Activated naive CD8-positive, alpha-beta T cell (primary cell): ENCODE measurements around the gene APOBEC3B.
"Not testable (repeated sequence)": the region's sequence is repeated elsewhere in the genome, so short reads cannot be mapped to it uniquely, and the experiment has no call there.

Source experiments
- H3K27ac Mint-ChIP-seq: one replicate; pipeline ENCODE4 v1.8.0; 2021; ENCODE audit warnings: mixed read lengths
- H3K27me3 Mint-ChIP-seq: one replicate; pipeline ENCODE4 v1.8.0; 2021; ENCODE audit warnings: mixed read lengths
- H3K36me3 Mint-ChIP-seq: one replicate; pipeline ENCODE4 v1.8.0; 2021; ENCODE audit warnings: mixed read lengths
- H3K4me1 Mint-ChIP-seq: one replicate; pipeline ENCODE4 v1.8.0; 2021; ENCODE audit warnings: low read depth, mixed read lengths
- H3K4me3 Mint-ChIP-seq: one replicate; pipeline ENCODE4 v1.8.0; 2021; ENCODE audit warnings: mild to moderate bottlenecking, mixed read lengths
- H3K9me3 Mint-ChIP-seq: one replicate; pipeline ENCODE4 v1.8.0; 2021; ENCODE audit warnings: low read depth, mixed read lengths

The APOBEC3B gene

DNA sequence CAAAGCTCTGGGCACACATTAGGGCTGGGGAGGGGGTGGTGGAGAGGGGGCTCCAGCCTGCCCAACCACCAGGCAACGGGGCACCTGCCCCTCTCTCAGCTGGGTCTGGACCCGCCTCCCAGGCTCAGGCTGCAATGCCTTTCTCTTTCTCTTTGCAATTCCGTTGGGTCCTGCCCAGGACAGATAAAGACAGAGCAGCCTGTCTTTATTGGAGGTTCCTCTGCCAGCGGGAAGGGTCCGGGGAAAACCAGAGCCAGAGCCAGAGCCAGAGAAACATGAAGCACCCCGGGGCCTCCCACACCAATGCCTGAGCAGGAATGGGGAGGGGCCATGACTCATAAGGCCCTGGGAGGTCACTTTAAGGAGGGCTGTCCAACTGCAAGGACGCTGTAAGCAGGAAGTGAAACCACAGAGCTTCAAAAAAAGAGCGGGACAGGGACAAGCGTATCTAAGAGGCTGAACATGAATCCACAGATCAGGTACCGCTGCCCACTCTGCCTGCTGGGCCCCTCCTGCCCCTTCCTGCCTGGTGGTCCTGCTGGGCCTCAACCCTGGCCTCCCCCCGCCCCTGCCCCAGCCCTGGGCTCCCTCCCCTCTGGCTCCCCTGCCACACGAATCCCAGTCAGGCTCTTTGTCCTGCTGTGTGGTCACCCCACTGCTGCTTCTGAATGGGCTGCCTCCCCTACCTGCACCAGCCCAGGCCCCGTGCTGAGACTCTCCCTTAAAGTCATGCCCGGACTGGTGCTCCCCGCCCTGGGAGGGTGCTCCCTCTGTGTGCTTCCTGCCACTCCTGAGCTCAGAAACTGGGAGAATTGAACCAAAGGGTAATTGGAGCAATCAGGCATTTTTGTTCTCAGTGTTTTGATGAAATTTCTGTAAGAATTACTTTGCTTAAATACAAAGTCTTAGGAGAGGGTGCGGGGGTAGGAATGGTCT lies at the start of gene APOBEC3B:
TSS of gene APOBEC3B (plus strand) at position 356 of the 936 bp plus-strand sequence. CDS start at position 463, 107 bp downstream.
- H3K36me3 Mint-ChIP-seq, result no peaks in the 10 kb centered on the region
- H3K9me3 Mint-ChIP-seq, result no peaks in the 10 kb centered on the region
- H3K27ac Mint-ChIP-seq, result peak within 1 kb of the TSS; percentile 80
- H3K4me3 Mint-ChIP-seq, result peak within 1 kb of the TSS; percentile 79
- peaks cover 43% of the 10 kb centered on the region for H3K4me1 Mint-ChIP-seq
- H3K27me3 Mint-ChIP-seq, result no peaks in the 10 kb centered on the region

GRCh38 chr22:38935023-38935422 lies 47.1 kb upstream of the APOBEC3B start:
- H3K4me3 Mint-ChIP-seq, result no peak overlapping the region
- no peaks in the 10 kb centered on the region for H3K4me1 Mint-ChIP-seq
- peaks cover 14% of the 10 kb centered on the region for H3K27me3 Mint-ChIP-seq
- H3K9me3 Mint-ChIP-seq, result no peaks in the 10 kb centered on the region
- no peak overlapping the region for H3K27ac Mint-ChIP-seq
- no peaks in the 10 kb centered on the region for H3K36me3 Mint-ChIP-seq

DNA sequence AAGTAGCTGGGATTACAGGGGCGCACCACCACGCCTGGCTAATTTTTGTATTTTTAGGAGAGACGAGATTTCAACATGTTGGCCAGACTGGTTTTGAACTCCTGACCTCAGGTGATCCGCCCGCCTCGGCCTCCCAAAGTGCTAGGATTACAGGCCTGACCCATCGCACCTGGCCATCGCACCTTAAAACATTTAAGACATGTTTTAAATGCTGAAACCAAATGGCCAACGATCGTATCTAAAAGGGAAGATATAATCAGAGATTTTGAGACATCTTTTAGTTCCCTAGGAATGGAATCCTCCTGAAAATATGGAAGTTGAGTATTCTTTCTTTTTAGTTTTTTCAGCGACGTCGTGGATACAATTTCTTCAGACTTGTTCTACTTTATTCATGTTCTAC lies 46.5 kb upstream of the APOBEC3B start:
- peaks cover 2% of the 10 kb centered on the region for H3K4me1 Mint-ChIP-seq
- H3K27ac Mint-ChIP-seq, result no peak overlapping the region
- no peaks in the 10 kb centered on the region for H3K36me3 Mint-ChIP-seq
- no peaks in the 10 kb centered on the region for H3K9me3 Mint-ChIP-seq
- H3K27me3 Mint-ChIP-seq, result peaks cover 14% of the 10 kb centered on the region
- no peak overlapping the region for H3K4me3 Mint-ChIP-seq

DNA sequence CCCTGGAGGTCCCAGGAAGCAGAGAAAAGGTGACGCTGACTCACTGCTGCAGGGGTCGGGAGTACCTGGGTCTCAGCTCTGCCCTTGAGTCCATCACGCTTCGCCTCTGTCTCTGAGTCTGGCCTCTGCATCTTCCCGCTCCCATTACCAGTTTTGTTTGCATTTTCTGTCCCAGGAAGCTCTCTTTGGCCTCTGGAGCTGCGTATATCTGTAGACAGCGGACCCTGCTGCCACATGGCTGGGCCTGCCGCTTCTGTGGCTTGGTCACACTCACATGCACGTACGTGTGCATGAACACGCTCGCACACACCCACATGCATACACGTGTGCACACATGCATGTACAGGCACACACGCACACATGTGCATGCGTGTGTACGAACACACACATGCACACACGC lies 45.6 kb upstream of the APOBEC3B start:
- H3K27ac Mint-ChIP-seq, result no peak overlapping the region
- no peaks in the 10 kb centered on the region for H3K36me3 Mint-ChIP-seq
- H3K9me3 Mint-ChIP-seq, result no peaks in the 10 kb centered on the region
- peaks cover 10% of the 10 kb centered on the region for H3K4me1 Mint-ChIP-seq
- peaks cover 14% of the 10 kb centered on the region for H3K27me3 Mint-ChIP-seq
- no peak overlapping the region for H3K4me3 Mint-ChIP-seq

DNA sequence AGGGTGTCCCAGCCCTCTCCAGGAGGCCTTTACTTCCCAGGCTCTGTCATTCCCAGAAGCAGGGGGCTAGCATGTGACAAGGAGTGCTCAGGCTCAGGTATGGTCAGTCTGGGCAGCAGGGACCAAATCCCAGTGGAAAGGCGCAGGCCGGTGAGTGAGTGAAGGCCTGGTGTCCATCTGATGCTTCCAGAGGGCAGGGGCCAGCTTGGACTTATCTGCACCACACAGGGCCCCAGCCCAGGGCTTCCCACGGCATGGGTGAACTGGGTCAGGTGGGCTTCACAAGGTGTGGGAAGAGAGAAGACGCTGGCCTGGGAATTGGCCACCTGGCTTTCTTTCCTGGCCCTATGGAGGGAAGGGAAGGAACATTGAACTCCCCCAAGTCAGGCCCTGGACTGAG lies 45.1 kb upstream of the APOBEC3B start:
- H3K27ac Mint-ChIP-seq, result no peak overlapping the region

GRCh38 chr22:38937541-38937940 lies 44.6 kb upstream of the APOBEC3B start:
- Mint-ChIP-seq H3K36me3 (no peaks in the 10 kb centered on the region), H3K9me3 (no peaks in the 10 kb centered on the region), H3K27me3 (peaks cover 13% of the 10 kb centered on the region), H3K4me1 (peaks cover 18% of the 10 kb centered on the region), H3K27ac (no peak overlapping the region), H3K4me3 (no peak overlapping the region)

More for the DNA sequence above, 45.1 kb upstream of the APOBEC3B start:
- H3K4me1 Mint-ChIP-seq, result peaks cover 15% of the 10 kb centered on the region
- no peak overlapping the region for H3K4me3 Mint-ChIP-seq
- peaks cover 14% of the 10 kb centered on the region for H3K27me3 Mint-ChIP-seq
- no peaks in the 10 kb centered on the region for H3K9me3 Mint-ChIP-seq
- no peaks in the 10 kb centered on the region for H3K36me3 Mint-ChIP-seq

DNA sequence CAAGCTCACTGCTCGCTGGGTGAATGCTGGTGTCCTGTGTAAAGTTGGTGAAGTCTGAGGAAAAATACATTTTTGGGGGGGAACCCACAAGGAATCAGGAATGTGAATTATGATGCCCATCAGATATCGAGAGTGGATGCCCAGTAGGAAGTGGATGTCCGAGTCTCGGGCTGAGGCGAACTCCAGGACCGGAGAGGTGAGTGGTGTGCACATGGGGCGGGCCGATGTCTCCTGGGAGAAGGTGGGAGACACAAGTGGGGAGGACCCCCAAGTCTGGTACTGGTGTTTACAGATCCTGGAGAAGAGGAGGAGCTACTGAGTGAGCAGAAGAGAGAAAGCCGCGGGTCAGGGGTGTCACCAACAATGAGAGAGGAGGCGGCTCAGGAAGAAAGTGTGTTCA lies 43.9 kb upstream of the APOBEC3B start:
- no peaks in the 10 kb centered on the region for H3K9me3 Mint-ChIP-seq
- H3K27ac Mint-ChIP-seq, result no peak overlapping the region
- peaks cover 23% of the 10 kb centered on the region for H3K4me1 Mint-ChIP-seq
- H3K4me3 Mint-ChIP-seq, result no peak overlapping the region
- H3K27me3 Mint-ChIP-seq, result peaks cover 16% of the 10 kb centered on the region
- H3K36me3 Mint-ChIP-seq, result no peaks in the 10 kb centered on the region

- Mint-ChIP-seq H3K27me3 (peaks cover 20% of the 10 kb centered on the region), H3K36me3 (no peaks in the 10 kb centered on the region), H3K27ac (no peak overlapping the region), H3K4me1 (peaks cover 28% of the 10 kb centered on the region), H3K9me3 (no peaks in the 10 kb centered on the region), H3K4me3 (no peak overlapping the region)
Observed at GRCh38 chr22:38938925-38939324, 43.2 kb upstream of the APOBEC3B start.

- H3K4me3 Mint-ChIP-seq, result peak overlapping the region; percentile 69
- H3K4me1 Mint-ChIP-seq, result peaks cover 28% of the 10 kb centered on the region
Observed at GRCh38 chr22:38940811-38941384, 41.2 kb upstream of the APOBEC3B start.

DNA sequence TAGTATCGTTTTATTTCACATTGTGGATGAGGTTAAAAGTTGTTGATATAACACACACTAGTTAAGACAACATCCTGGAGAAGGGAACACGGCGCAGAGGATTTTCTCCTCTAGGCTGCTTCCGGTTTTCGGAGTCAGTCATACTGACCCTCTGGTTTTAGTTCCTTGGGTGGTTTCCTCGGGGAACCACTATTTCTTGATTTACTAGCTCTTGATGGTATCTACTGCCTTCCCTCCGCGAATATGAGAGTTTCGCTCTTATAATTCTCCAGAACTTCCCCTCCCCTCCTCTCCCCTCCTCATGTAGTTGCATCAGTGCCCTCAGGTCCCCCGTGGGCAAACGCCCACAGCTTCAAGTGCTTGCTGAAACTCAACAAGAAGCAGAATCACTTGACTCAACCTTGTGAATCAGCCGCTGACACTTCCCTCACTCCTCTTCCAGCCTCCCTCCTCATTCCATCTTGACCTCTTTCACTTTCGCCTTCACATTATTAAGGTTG lies 40.6 kb upstream of the APOBEC3B start:
- H3K4me1 Mint-ChIP-seq, result peaks cover 28% of the 10 kb centered on the region
- peaks cover 17% of the 10 kb centered on the region for H3K27me3 Mint-ChIP-seq

More at GRCh38 chr22:38940811-38941384, 41.2 kb upstream of the APOBEC3B start:
- H3K36me3 Mint-ChIP-seq, result no peaks in the 10 kb centered on the region
- H3K27ac Mint-ChIP-seq, result peak overlapping the region; percentile 84
- H3K9me3 Mint-ChIP-seq, result no peaks in the 10 kb centered on the region
- peaks cover 15% of the 10 kb centered on the region for H3K27me3 Mint-ChIP-seq

GRCh38 chr22:38942702-38943101 lies 39.4 kb upstream of the APOBEC3B start:
- H3K4me1 Mint-ChIP-seq, result peaks cover 32% of the 10 kb centered on the region
- H3K27me3 Mint-ChIP-seq, result peaks cover 21% of the 10 kb centered on the region
- no peak overlapping the region for H3K4me3 Mint-ChIP-seq
- no peak overlapping the region for H3K27ac Mint-ChIP-seq
- H3K36me3 Mint-ChIP-seq, result no peaks in the 10 kb centered on the region
- no peaks in the 10 kb centered on the region for H3K9me3 Mint-ChIP-seq

More for the DNA sequence above, 40.6 kb upstream of the APOBEC3B start:
- Mint-ChIP-seq H3K9me3 (no peaks in the 10 kb centered on the region), H3K27ac (peak overlapping the region; percentile 84), H3K4me3 (peak overlapping the region; percentile 69), H3K36me3 (no peaks in the 10 kb centered on the region)

DNA sequence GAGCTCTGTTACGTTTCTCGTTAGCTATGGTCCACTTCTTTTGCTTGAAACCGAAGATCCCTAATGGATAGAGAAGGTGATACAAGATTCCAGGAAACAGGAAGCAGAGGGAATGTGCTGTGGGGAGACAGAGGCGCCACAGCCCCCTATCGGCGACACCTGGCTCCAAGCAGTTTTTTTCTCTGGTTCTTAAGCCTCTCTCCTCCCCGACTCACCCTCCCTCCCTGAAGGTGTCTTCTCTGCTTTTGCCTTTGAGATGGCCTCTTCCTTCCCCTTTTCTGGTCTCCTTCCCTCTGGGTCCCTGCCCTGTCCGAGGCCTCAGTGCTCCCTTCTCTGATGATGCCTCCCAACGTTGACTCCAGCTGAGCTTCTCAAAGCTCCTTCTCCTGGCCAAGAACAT lies 38.9 kb upstream of the APOBEC3B start:
- Mint-ChIP-seq H3K27ac (no peak overlapping the region), H3K27me3 (peaks cover 20% of the 10 kb centered on the region), H3K36me3 (no peaks in the 10 kb centered on the region), H3K4me1 (peaks cover 36% of the 10 kb centered on the region), H3K4me3 (peak overlapping the region; percentile 42), H3K9me3 (no peaks in the 10 kb centered on the region)

- H3K9me3 Mint-ChIP-seq, result no peaks in the 10 kb centered on the region
- H3K27me3 Mint-ChIP-seq, result peaks cover 20% of the 10 kb centered on the region
- no peak overlapping the region for H3K4me3 Mint-ChIP-seq
- no peaks in the 10 kb centered on the region for H3K36me3 Mint-ChIP-seq
- peaks cover 36% of the 10 kb centered on the region for H3K4me1 Mint-ChIP-seq
- H3K27ac Mint-ChIP-seq, result no peak overlapping the region
Observed at GRCh38 chr22:38943882-38944281, 38.3 kb upstream of the APOBEC3B start.

- no peak overlapping the region for H3K27ac Mint-ChIP-seq
- H3K36me3 Mint-ChIP-seq, result no peaks in the 10 kb centered on the region
- H3K27me3 Mint-ChIP-seq, result peaks cover 20% of the 10 kb centered on the region
- H3K4me1 Mint-ChIP-seq, result peaks cover 36% of the 10 kb centered on the region
- H3K4me3 Mint-ChIP-seq, result no peak overlapping the region
- no peaks in the 10 kb centered on the region for H3K9me3 Mint-ChIP-seq
Observed at GRCh38 chr22:38944653-38945052, 37.5 kb upstream of the APOBEC3B start.

DNA sequence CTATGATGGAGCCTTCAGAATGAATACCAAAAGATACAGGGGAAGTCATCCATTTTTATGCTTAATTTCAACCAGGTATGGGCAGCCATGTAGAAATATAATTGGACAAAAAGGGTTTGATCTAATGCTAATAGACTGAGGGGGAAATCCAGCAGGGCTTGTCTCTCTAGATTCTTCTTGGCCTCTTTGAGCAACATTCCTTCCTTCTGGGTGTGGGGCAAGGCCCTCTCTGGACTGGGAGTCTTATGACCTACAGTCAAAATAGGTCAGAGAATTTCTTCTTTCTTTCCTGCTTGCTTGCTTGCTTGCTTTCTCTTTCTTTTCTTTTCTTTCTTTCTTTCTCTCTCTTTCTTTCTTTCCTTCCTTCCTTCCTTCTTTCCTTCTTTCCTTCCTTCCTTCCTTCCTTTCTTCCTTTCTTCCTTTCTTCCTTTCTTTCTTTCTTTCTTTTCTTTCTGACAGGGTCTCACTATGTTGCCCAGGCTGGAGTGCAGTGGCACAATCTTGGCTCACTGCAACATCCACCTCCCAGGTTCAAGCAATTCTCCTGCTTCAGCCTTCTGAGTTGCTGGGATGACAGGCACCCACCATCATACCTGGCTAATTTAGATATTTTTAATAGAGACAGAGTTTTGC lies 36.3 kb upstream of the APOBEC3B start:
- not testable (repeated sequence) for H3K36me3 Mint-ChIP-seq, H3K4me3 Mint-ChIP-seq, H3K9me3 Mint-ChIP-seq, H3K27ac Mint-ChIP-seq
- H3K27me3 Mint-ChIP-seq, result peaks cover 20% of the 10 kb centered on the region
- peaks cover 33% of the 10 kb centered on the region for H3K4me1 Mint-ChIP-seq
